ENCODE results near the gene ATP1A1. TPM values are rescaled to one million over a fixed set of nuclear protein-coding genes. Genes with fewer than 3 reads are reported as not detected.

The ATP1A1 gene
- total and polyA plus RNA-seq, 7 donors, result 66.1 to 440 (median 230) TPM

DNA sequence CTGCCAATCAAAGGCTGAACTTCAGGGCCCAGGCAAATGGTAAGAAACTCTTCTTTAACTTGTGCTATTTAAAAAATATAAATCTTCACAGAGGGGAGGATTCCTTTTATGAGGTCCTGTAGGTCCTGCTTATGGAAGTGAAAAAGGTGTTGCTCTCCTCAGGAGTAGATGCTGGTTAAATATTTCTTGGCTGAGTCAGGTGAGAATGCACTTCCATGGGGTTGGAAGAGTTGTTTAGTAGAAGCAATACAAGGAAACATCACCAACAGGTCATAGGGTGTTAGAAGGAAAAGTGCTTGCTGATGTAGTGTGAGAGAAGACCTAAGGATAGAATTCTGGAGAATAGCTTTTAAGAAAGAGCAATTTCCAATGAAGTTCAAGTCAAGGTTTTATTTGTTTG, 42.2 kb upstream of the ATP1A1 start:
- H3K27ac ChIP-seq, result no peak overlapping the region
- no peaks in the 10 kb centered on the region for H3K4me1 ChIP-seq
- H3K9me3 ChIP-seq, result no peaks in the 10 kb centered on the region
- no peak for ATAC-seq
- TF ChIP-seq CTCF (IDR thresholded peaks at IDR 0.05), result no peak
- H3K27me3 ChIP-seq (ENCODE audit: insufficient read depth in 3 of 3, low read length in 2 of 3), result no peaks in the 10 kb centered on the region
- no peak overlapping the region for H3K4me3 ChIP-seq
- intact Hi-C loops (cut with DNase I), result no loop called here
- H3K36me3 ChIP-seq (ENCODE audit: insufficient read depth in 1 of 2, low read depth in 1 of 2), result no peaks in the 10 kb centered on the region
- DNase-seq, result no peak

DNA sequence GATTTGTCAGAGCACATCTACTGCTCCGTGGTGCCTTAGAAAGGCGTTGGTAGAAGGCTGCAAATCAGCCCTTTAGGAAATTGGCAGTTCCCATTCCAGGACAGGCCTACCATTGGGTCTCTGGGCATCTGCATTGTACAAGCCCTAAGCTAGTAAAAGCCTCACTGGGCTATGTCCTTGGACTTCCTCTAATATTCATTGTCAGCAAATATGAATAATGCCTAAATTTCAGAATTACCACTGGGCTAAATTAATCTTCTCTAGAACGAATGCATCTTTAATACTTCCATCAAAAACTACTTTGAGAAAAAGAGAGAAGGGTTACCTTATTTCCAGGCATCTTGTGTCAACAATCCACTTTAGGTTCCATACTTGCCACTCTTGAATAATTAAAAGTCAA, 41.5 kb upstream of the ATP1A1 start:
- Histone ChIP-seq H3K9me3 (no peaks in the 10 kb centered on the region), H3K27me3 (ENCODE audit: insufficient read depth in 3 of 3, low read length in 2 of 3) (no peaks in the 10 kb centered on the region), H3K27ac (no peak overlapping the region), H3K4me1 (no peaks in the 10 kb centered on the region), H3K4me3 (no peak overlapping the region), H3K36me3 (ENCODE audit: insufficient read depth in 1 of 2, low read depth in 1 of 2) (no peaks in the 10 kb centered on the region)
- ATAC-seq, result no peak
- 87 to 89% (median 88%) methylated on average over 3 of the region's 3 CpGs for WGBS, 3 donors
- intact Hi-C loops (cut with DNase I), result no loop called here
- no peak for TF ChIP-seq CTCF (IDR thresholded peaks at IDR 0.05)
- no peak for DNase-seq

DNA sequence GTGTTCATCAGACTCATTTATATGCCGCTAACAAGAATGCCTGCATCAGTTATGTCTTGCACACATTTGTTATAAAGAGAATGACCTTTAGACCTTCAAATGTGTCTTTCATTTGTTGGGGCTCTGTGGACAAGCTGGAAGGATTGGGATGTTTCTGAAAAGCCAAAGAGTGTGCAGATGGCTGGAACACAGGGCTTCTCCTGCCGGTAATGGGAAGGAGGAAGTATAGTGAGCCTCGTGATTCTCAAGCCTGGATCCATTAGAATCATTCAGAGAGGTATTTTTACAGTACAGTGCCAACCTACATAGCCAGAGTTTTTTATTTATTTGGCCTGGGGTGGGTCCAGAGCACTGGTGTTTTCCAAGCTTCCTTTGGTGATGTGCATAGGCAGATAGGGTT, 40.6 kb upstream of the ATP1A1 start:
- ATAC-seq (no peak), DNase-seq (no peak)
- TF ChIP-seq CTCF (IDR thresholded peaks at IDR 0.05), result no peak
- Histone ChIP-seq H3K4me3 (no peak overlapping the region), H3K9me3 (no peaks in the 10 kb centered on the region), H3K4me1 (no peaks in the 10 kb centered on the region), H3K27me3 (ENCODE audit: insufficient read depth in 3 of 3, low read length in 2 of 3) (no peaks in the 10 kb centered on the region), H3K27ac (no peak overlapping the region), H3K36me3 (ENCODE audit: insufficient read depth in 1 of 2, low read depth in 1 of 2) (no peaks in the 10 kb centered on the region)
- 79 to 81% (median 80%) methylated on average over 3 of the region's 3 CpGs for WGBS, 3 donors
- intact Hi-C loops (cut with DNase I), result no loop called here

- Histone ChIP-seq H3K27me3 (ENCODE audit: insufficient read depth in 3 of 3, low read length in 2 of 3) (no peaks in the 10 kb centered on the region), H3K27ac (no peak overlapping the region), H3K9me3 (no peaks in the 10 kb centered on the region), H3K4me1 (no peaks in the 10 kb centered on the region), H3K4me3 (no peak overlapping the region), H3K36me3 (ENCODE audit: insufficient read depth in 1 of 2, low read depth in 1 of 2) (no peaks in the 10 kb centered on the region)
- ATAC-seq (no peak), DNase-seq (no peak)
- 94 to 97% (median 97%) methylated on average over 5 of the region's 5 CpGs for WGBS, 3 donors
- TF ChIP-seq CTCF (IDR thresholded peaks at IDR 0.05), result no peak
- intact Hi-C loops (cut with DNase I), result no loop called here
Measured at GRCh38 chr1:116333171-116334014, 39.7 kb upstream of the ATP1A1 start.

Data from psoas muscle (tissue), 8 donors.